ENCODE results near the gene WDR82. TPM values are rescaled to one million over a fixed set of nuclear protein-coding genes. Genes with fewer than 3 reads are reported as not detected.

WDR82 gene
- total and polyA plus RNA-seq, 5 donors from 2014 or later = 85.9 to 116 (median 109) TPM

- peaks cover 54% of the 10 kb centered on the region for H3K36me3 Mint-ChIP-seq
- peaks cover 15 to 96% (median 61%) of the 10 kb centered on the region in 4 donors for H3K4me1 Mint-ChIP-seq
- Histone ChIP-seq H3K36me3 (ENCODE audit: control insufficient read depth, insufficient read depth, low read length) (peaks cover 64% of the 10 kb centered on the region), H3K27me3 (ENCODE audit: control insufficient read depth, insufficient read depth, low read length) (no peaks in the 10 kb centered on the region), H3K27ac (ENCODE audit: insufficient read depth, low read length, poor library complexity, severe bottlenecking) (no peak overlapping the region), H3K4me3 (ENCODE audit: low read depth, low read length) (no peak overlapping the region), H3K9me3 (ENCODE audit: control insufficient read depth in 2 of 2, low read length in 2 of 2) (no peaks in the 10 kb centered on the region), H3K4me1 (ENCODE audit: control insufficient read depth, insufficient read depth, low read length, poor library complexity, severe bottlenecking) (peaks cover 57% of the 10 kb centered on the region)
- no peaks in the 10 kb centered on the region for H3K27me3 Mint-ChIP-seq
- H3K27ac Mint-ChIP-seq = peak overlapping the region; percentile 60 to 98 (median 94)
- peak overlapping the region in 1 of 4 donors; percentile 39 for H3K4me3 Mint-ChIP-seq
- ATAC-seq (ENCODE audit: low read depth in 2 of 2) (no peak), DNase-seq (no peak)
- H3K9me3 Mint-ChIP-seq = no peaks in the 10 kb centered on the region
These were observed 21.8 kb downstream of the WDR82 start for GRCh38 chr3:52256622-52257021.

GRCh38 chr3:52256159-52256558 lies 22.3 kb downstream of the WDR82 start:
- Histone ChIP-seq H3K4me1 (ENCODE audit: control insufficient read depth, insufficient read depth, low read length, poor library complexity, severe bottlenecking) (peaks cover 53% of the 10 kb centered on the region), H3K4me3 (ENCODE audit: low read depth, low read length) (no peak overlapping the region), H3K9me3 (ENCODE audit: control insufficient read depth in 2 of 2, low read length in 2 of 2) (no peaks in the 10 kb centered on the region), H3K27me3 (ENCODE audit: control insufficient read depth, insufficient read depth, low read length) (no peaks in the 10 kb centered on the region), H3K36me3 (ENCODE audit: control insufficient read depth, insufficient read depth, low read length) (peaks cover 60% of the 10 kb centered on the region), H3K27ac (ENCODE audit: insufficient read depth, low read length, poor library complexity, severe bottlenecking) (peak overlapping the region; percentile 95)
- Mint-ChIP-seq H3K27ac (peak overlapping the region; percentile 39 to 98 (median 94)), H3K4me3 (peak overlapping the region in 1 of 4 donors; percentile 39), H3K9me3 (no peaks in the 10 kb centered on the region), H3K4me1 (peaks cover 12 to 96% (median 57%) of the 10 kb centered on the region in 4 donors), H3K27me3 (no peaks in the 10 kb centered on the region), H3K36me3 (peaks cover 51% of the 10 kb centered on the region)
- ATAC-seq (ENCODE audit: low read depth in 2 of 2) = no peak
- DNase-seq = no peak

- H3K27ac ChIP-seq (ENCODE audit: insufficient read depth, low read length, poor library complexity, severe bottlenecking) = peak overlapping the region; percentile 95
- H3K4me1 ChIP-seq (ENCODE audit: control insufficient read depth, insufficient read depth, low read length, poor library complexity, severe bottlenecking) = peaks cover 58% of the 10 kb centered on the region
- no peak for DNase-seq
These were observed 23.8 kb downstream of the WDR82 start for GRCh38 chr3:52254608-52255007.

GRCh38 chr3:52253314-52254304 lies 24.8 kb downstream of the WDR82 start:
- Histone ChIP-seq H3K4me1 (ENCODE audit: control insufficient read depth, insufficient read depth, low read length, poor library complexity, severe bottlenecking) (peaks cover 60% of the 10 kb centered on the region), H3K4me3 (ENCODE audit: low read depth, low read length) (peak overlapping the region; percentile 70)

More at GRCh38 chr3:52254608-52255007, 23.8 kb downstream of the WDR82 start:
- no peaks in the 10 kb centered on the region for H3K27me3 Mint-ChIP-seq
- no peaks in the 10 kb centered on the region for H3K9me3 Mint-ChIP-seq
- Histone ChIP-seq H3K27me3 (ENCODE audit: control insufficient read depth, insufficient read depth, low read length) (no peaks in the 10 kb centered on the region), H3K36me3 (ENCODE audit: control insufficient read depth, insufficient read depth, low read length) (peaks cover 49% of the 10 kb centered on the region), H3K9me3 (ENCODE audit: control insufficient read depth in 2 of 2, low read length in 2 of 2) (no peaks in the 10 kb centered on the region), H3K4me3 (ENCODE audit: low read depth, low read length) (no peak overlapping the region)
- peak overlapping the region in 3 of 4 donors; percentile 39 to 83 (median 46) for H3K4me3 Mint-ChIP-seq
- peaks cover 52% of the 10 kb centered on the region for H3K36me3 Mint-ChIP-seq
- peak overlapping the region; percentile 83 to 100 (median 98) for H3K27ac Mint-ChIP-seq
- ATAC-seq (ENCODE audit: low read depth in 2 of 2) = no peak
- peaks cover 12 to 95% (median 56%) of the 10 kb centered on the region in 4 donors for H3K4me1 Mint-ChIP-seq

GRCh38 chr3:52250122-52250521 lies 28.3 kb downstream of the WDR82 start:
- peaks cover 4 to 94% (median 59%) of the 10 kb centered on the region in 4 donors for H3K4me1 Mint-ChIP-seq
- no peak overlapping the region for H3K4me3 ChIP-seq (ENCODE audit: low read depth, low read length)
- peaks cover 20% of the 10 kb centered on the region for H3K36me3 ChIP-seq (ENCODE audit: control insufficient read depth, insufficient read depth, low read length)
- peaks cover 79% of the 10 kb centered on the region for H3K4me1 ChIP-seq (ENCODE audit: control insufficient read depth, insufficient read depth, low read length, poor library complexity, severe bottlenecking)
- H3K36me3 Mint-ChIP-seq = peaks cover 35% of the 10 kb centered on the region
- H3K27me3 ChIP-seq (ENCODE audit: control insufficient read depth, insufficient read depth, low read length) = no peaks in the 10 kb centered on the region
- ATAC-seq (ENCODE audit: low read depth in 2 of 2) (no peak), DNase-seq (no peak)
- peak overlapping the region; percentile 12 to 96 (median 72) for H3K4me3 Mint-ChIP-seq
- H3K9me3 Mint-ChIP-seq = no peaks in the 10 kb centered on the region
- H3K27me3 Mint-ChIP-seq = no peaks in the 10 kb centered on the region
- H3K9me3 ChIP-seq (ENCODE audit: control insufficient read depth in 2 of 2, low read length in 2 of 2) = no peaks in the 10 kb centered on the region
- peak overlapping the region; percentile 48 for H3K27ac ChIP-seq (ENCODE audit: insufficient read depth, low read length, poor library complexity, severe bottlenecking)
- H3K27ac Mint-ChIP-seq = peak overlapping the region; percentile 17 to 89 (median 84)

More at GRCh38 chr3:52253314-52254304, 24.8 kb downstream of the WDR82 start:
- peaks cover 49% of the 10 kb centered on the region for H3K36me3 ChIP-seq (ENCODE audit: control insufficient read depth, insufficient read depth, low read length)
- peak overlapping the region; percentile 97 to 100 (median 98) for H3K27ac Mint-ChIP-seq
- ATAC-seq (ENCODE audit: low read depth in 2 of 2) (peak; percentile 96 to 97), DNase-seq (peak; percentile 76 to 96 (median 91))
- H3K4me3 Mint-ChIP-seq = peak overlapping the region; percentile 83 to 92 (median 88)
- H3K9me3 Mint-ChIP-seq = no peaks in the 10 kb centered on the region
- no peaks in the 10 kb centered on the region for H3K27me3 ChIP-seq (ENCODE audit: control insufficient read depth, insufficient read depth, low read length)
- peaks cover 5 to 96% (median 54%) of the 10 kb centered on the region in 4 donors for H3K4me1 Mint-ChIP-seq
- H3K27me3 Mint-ChIP-seq = no peaks in the 10 kb centered on the region
- H3K36me3 Mint-ChIP-seq = peaks cover 51% of the 10 kb centered on the region
- peak overlapping the region; percentile 95 for H3K27ac ChIP-seq (ENCODE audit: insufficient read depth, low read length, poor library complexity, severe bottlenecking)
- H3K9me3 ChIP-seq (ENCODE audit: control insufficient read depth in 2 of 2, low read length in 2 of 2) = no peaks in the 10 kb centered on the region

GRCh38 chr3:52249683-52250082 lies 28.8 kb downstream of the WDR82 start:
- peak overlapping the region in 3 of 4 donors; percentile 12 to 96 (median 70) for H3K4me3 Mint-ChIP-seq

GRCh38 chr3:52248816-52249547 lies 29.5 kb downstream of the WDR82 start:
- H3K36me3 Mint-ChIP-seq = peaks cover 35% of the 10 kb centered on the region
- H3K27ac ChIP-seq (ENCODE audit: insufficient read depth, low read length, poor library complexity, severe bottlenecking) = peak overlapping the region; percentile 47

More at GRCh38 chr3:52249683-52250082, 28.8 kb downstream of the WDR82 start:
- Histone ChIP-seq H3K4me1 (ENCODE audit: control insufficient read depth, insufficient read depth, low read length, poor library complexity, severe bottlenecking) (peaks cover 79% of the 10 kb centered on the region), H3K9me3 (ENCODE audit: control insufficient read depth in 2 of 2, low read length in 2 of 2) (no peaks in the 10 kb centered on the region), H3K27me3 (ENCODE audit: control insufficient read depth, insufficient read depth, low read length) (no peaks in the 10 kb centered on the region), H3K27ac (ENCODE audit: insufficient read depth, low read length, poor library complexity, severe bottlenecking) (no peak overlapping the region), H3K36me3 (ENCODE audit: control insufficient read depth, insufficient read depth, low read length) (peaks cover 20% of the 10 kb centered on the region), H3K4me3 (ENCODE audit: low read depth, low read length) (no peak overlapping the region)
- Mint-ChIP-seq H3K9me3 (no peaks in the 10 kb centered on the region), H3K36me3 (peaks cover 35% of the 10 kb centered on the region), H3K4me1 (peaks cover 4 to 94% (median 59%) of the 10 kb centered on the region in 4 donors), H3K27me3 (no peaks in the 10 kb centered on the region), H3K27ac (peak overlapping the region; percentile 17 to 89 (median 84))
- ATAC-seq (ENCODE audit: low read depth in 2 of 2) (no peak), DNase-seq (no peak)

More at GRCh38 chr3:52248816-52249547, 29.5 kb downstream of the WDR82 start:
- H3K9me3 Mint-ChIP-seq = no peaks in the 10 kb centered on the region
- peaks cover 4 to 94% (median 58%) of the 10 kb centered on the region in 4 donors for H3K4me1 Mint-ChIP-seq
- H3K4me1 ChIP-seq (ENCODE audit: control insufficient read depth, insufficient read depth, low read length, poor library complexity, severe bottlenecking) = peaks cover 79% of the 10 kb centered on the region
- no peaks in the 10 kb centered on the region for H3K27me3 ChIP-seq (ENCODE audit: control insufficient read depth, insufficient read depth, low read length)
- H3K27ac Mint-ChIP-seq = peak overlapping the region in 2 of 3 donors; percentile 84 to 89
- H3K4me3 ChIP-seq (ENCODE audit: low read depth, low read length) = no peak overlapping the region
- H3K27me3 Mint-ChIP-seq = no peaks in the 10 kb centered on the region
- no peaks in the 10 kb centered on the region for H3K9me3 ChIP-seq (ENCODE audit: control insufficient read depth in 2 of 2, low read length in 2 of 2)
- DNase-seq (no peak), ATAC-seq (ENCODE audit: low read depth in 2 of 2) (no peak)
- peaks cover 20% of the 10 kb centered on the region for H3K36me3 ChIP-seq (ENCODE audit: control insufficient read depth, insufficient read depth, low read length)
- H3K4me3 Mint-ChIP-seq = peak overlapping the region in 3 of 4 donors; percentile 8 to 96 (median 31)
